Activated T-cell treated with anti-CD3 and anti-CD28 coated beads for 48 hours (primary cell): ENCODE data around the gene TRIM72.
"Not testable (repeated sequence)": the region's sequence is repeated elsewhere in the genome, so short reads cannot be mapped to it uniquely, and the experiment has no call there.

Experiments used
- DNase-seq: peaks from one replicate; pipeline ENCODE4 v3.0.0-alpha.2; 2020; ENCODE audit warnings: low read depth

The TRIM72 gene

GRCh38 chr16:31215287-31216162, 1.6 kb downstream of the TRIM72 start:
- DNase-seq = no peak

- no peak for DNase-seq
Observed at GRCh38 chr16:31216422-31217135, 2.7 kb downstream of the TRIM72 start, which contains the start of gene PYDC1. Gene PYDC1, minus strand, starts transcription at chr16:31217135. Its CDS starts 107 bp downstream, at chr16:31217028.

- DNase-seq = no peak
Observed at GRCh38 chr16:31217136-31217530, 3.2 kb downstream of the TRIM72 start.

- DNase-seq = no peak
Observed at GRCh38 chr16:31219154-31219741, 5.3 kb downstream of the TRIM72 start.

- DNase-seq = no peak
Observed at GRCh38 chr16:31221357-31222160, 7.6 kb downstream of the TRIM72 start.

- no peak for DNase-seq
Observed at GRCh38 chr16:31223044-31223443, 9.1 kb downstream of the TRIM72 start.

- DNase-seq = no peak
Observed at GRCh38 chr16:31224092-31224955, 10.4 kb downstream of the TRIM72 start.

- DNase-seq = no peak
Observed at GRCh38 chr16:31225193-31225592, 11.3 kb downstream of the TRIM72 start.

- DNase-seq = no peak
Observed at GRCh38 chr16:31228206-31228605, 14.3 kb downstream of the TRIM72 start.

- no peak for DNase-seq
Observed at GRCh38 chr16:31229501-31229900, 15.6 kb downstream of the TRIM72 start.

- DNase-seq = no peak
Observed at GRCh38 chr16:31238041-31238440, 24.1 kb downstream of the TRIM72 start.

- DNase-seq = no peak
Observed at GRCh38 chr16:31242206-31242605, 28.3 kb downstream of the TRIM72 start.

- DNase-seq = no peak
Observed at GRCh38 chr16:31243734-31244670, 30.1 kb downstream of the TRIM72 start.

- DNase-seq = not testable (repeated sequence)
Observed at GRCh38 chr16:31245598-31245997, 31.7 kb downstream of the TRIM72 start.

- no peak for DNase-seq
Observed at GRCh38 chr16:31246296-31246695, 32.4 kb downstream of the TRIM72 start.

- DNase-seq = no peak
Observed at GRCh38 chr16:31248344-31248743, 34.4 kb downstream of the TRIM72 start.

GRCh38 chr16:31250782-31251384, 37.0 kb downstream of the TRIM72 start:
- DNase-seq = no peak

- DNase-seq = no peak
Observed at GRCh38 chr16:31251435-31251834, 37.5 kb downstream of the TRIM72 start.

- DNase-seq = peak; percentile 27
Observed at GRCh38 chr16:31253642-31254045, 39.7 kb downstream of the TRIM72 start.
